Stimulated activated CD8-positive, alpha-beta memory T cell treated with anti-CD3 and anti-CD28 coated beads, Interleukin-15, amount 100 ng/mL, for 4 hours (primary cell): Measurements from ENCODE around the gene ENHO.

Experiments
- DNase-seq, 2 donors: peaks; one replicate each; pipeline ENCODE4 v3.0.0-alpha.2; 2020; ENCODE audit warnings: low read depth in 2 of 2

Gene ENHO

GRCh38 chr9:34475097-34475496, 47.7 kb downstream of the ENHO start:
- no peak for DNase-seq
